Measurements from ENCODE around the gene ASAH2B.
"Not testable (repeated sequence)": the region's sequence is repeated elsewhere in the genome, so short reads cannot be mapped to it uniquely, and the experiment has no call there.

The ASAH2B gene

DNA sequence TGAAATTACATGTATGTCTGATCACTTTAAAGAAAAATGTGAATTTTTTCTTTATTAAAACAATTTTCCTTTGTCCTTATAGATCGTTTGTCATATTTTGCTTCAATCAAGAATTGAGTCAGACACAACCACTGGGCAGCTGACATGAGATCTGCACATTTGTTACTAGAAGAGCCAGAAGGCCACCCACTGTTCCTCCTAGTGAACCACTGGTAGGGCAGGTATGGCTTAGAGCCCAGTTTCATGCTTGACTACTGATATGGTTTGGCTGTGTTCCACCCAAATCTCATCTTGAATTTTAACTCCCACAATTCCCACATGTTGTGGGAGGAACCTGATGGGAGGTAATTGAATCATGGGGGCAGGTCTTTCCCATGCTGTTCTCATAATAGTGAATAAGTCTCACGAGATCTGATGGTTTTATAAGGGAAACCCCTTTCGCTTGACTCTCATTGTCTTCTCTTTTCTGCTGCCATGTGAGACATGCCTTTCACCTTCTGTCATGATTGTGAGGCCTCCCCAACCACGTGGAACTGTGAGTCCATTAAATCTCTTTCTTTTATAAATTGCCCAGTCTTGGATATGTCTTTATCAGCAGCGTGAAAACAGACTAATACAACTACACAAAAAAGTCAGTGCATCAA is 35.2 kb upstream of the ASAH2B start:
- not testable (repeated sequence) for H3K9me3 ChIP-seq (ENCODE audit: control insufficient read depth, low read length); H2AFZ ChIP-seq (ENCODE audit: low read depth, low read length); DNase-seq; H3K27ac ChIP-seq (ENCODE audit: low read length, poor library complexity, severe bottlenecking); H2AK5ac ChIP-seq (ENCODE audit: low read length, severe bottlenecking); H2BK120ac ChIP-seq (ENCODE audit: low read depth, low read length); H3K4me2 ChIP-seq (ENCODE audit: low read length, poor library complexity, severe bottlenecking); H3K18ac ChIP-seq (ENCODE audit: low read depth in 1 of 2, low read length in 2 of 2); H3K79me1 ChIP-seq (replicated peaks; ENCODE audit: low read length, poor library complexity, severe bottlenecking); H3K14ac ChIP-seq (ENCODE audit: low read length in 2 of 2); H2BK5ac ChIP-seq (ENCODE audit: low read depth, low read length, poor library complexity, severe bottlenecking); H2BK12ac ChIP-seq (ENCODE audit: low read length in 2 of 2); H3K4me1 ChIP-seq (ENCODE audit: control insufficient read depth, insufficient read depth, low read depth, low read length); H3K4me3 ChIP-seq (ENCODE audit: insufficient read depth in 1 of 2, low read depth in 1 of 2, low read length in 2 of 2); H3K9ac ChIP-seq (ENCODE audit: low read length); H3K23ac ChIP-seq (ENCODE audit: low read length in 2 of 2); H4K8ac ChIP-seq (ENCODE audit: low read length); H3K4ac ChIP-seq (ENCODE audit: low read depth in 1 of 2, low read length in 2 of 2); H2BK15ac ChIP-seq (ENCODE audit: low read depth, poor library complexity, severe bottlenecking); H4K91ac ChIP-seq (ENCODE audit: low read length); H3K27me3 ChIP-seq (ENCODE audit: control insufficient read depth in 1 of 2, insufficient read depth in 1 of 2, low read length in 2 of 2); H3K36me3 ChIP-seq (ENCODE audit: control insufficient read depth in 1 of 2, insufficient read depth in 2 of 2, low read depth in 1 of 2, low read length in 2 of 2)
- WGBS = 89% methylated on average over 2 of the region's 5 CpGs

DNA sequence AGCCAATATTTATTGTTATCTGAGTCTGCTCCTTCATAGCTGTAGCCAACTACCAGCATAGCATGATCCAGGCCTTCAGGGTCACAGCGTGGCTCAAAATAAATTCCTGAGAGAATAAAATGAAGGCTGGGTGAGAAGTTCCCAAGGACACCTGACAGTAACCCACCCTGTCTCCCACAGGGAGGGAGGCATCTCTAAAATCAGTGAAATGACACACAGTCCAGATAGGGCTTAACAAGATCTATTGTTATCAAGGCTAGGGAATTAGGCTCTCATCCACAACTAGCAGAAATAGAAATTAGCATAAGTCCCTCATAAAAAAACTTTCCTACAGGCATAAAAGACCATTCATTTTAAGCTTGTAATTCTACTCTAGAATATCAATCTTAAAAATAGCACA is 33.7 kb upstream of the ASAH2B start:
- H3K79me1 ChIP-seq (replicated peaks; ENCODE audit: low read length, poor library complexity, severe bottlenecking); H3K4ac ChIP-seq (ENCODE audit: low read depth in 1 of 2, low read length in 2 of 2); H2BK15ac ChIP-seq (ENCODE audit: low read depth, poor library complexity, severe bottlenecking); H4K8ac ChIP-seq (ENCODE audit: low read length); H3K36me3 ChIP-seq (ENCODE audit: control insufficient read depth in 1 of 2, insufficient read depth in 2 of 2, low read depth in 1 of 2, low read length in 2 of 2); H2BK5ac ChIP-seq (ENCODE audit: low read depth, low read length, poor library complexity, severe bottlenecking); H3K4me3 ChIP-seq (ENCODE audit: insufficient read depth in 1 of 2, low read depth in 1 of 2, low read length in 2 of 2); H3K18ac ChIP-seq (ENCODE audit: low read depth in 1 of 2, low read length in 2 of 2); H3K14ac ChIP-seq (ENCODE audit: low read length in 2 of 2); H2AK5ac ChIP-seq (ENCODE audit: low read length, severe bottlenecking); H3K27ac ChIP-seq (ENCODE audit: low read length, poor library complexity, severe bottlenecking); H4K91ac ChIP-seq (ENCODE audit: low read length); H3K4me2 ChIP-seq (ENCODE audit: low read length, poor library complexity, severe bottlenecking); H3K4me1 ChIP-seq (ENCODE audit: control insufficient read depth, insufficient read depth, low read depth, low read length); H3K23ac ChIP-seq (ENCODE audit: low read length in 2 of 2); H3K9ac ChIP-seq (ENCODE audit: low read length); H3K9me3 ChIP-seq (ENCODE audit: control insufficient read depth, low read length); H2AFZ ChIP-seq (ENCODE audit: low read depth, low read length); DNase-seq; H2BK12ac ChIP-seq (ENCODE audit: low read length in 2 of 2); H3K27me3 ChIP-seq (ENCODE audit: control insufficient read depth in 1 of 2, insufficient read depth in 1 of 2, low read length in 2 of 2); H2BK120ac ChIP-seq (ENCODE audit: low read depth, low read length): not testable (repeated sequence)
- WGBS = no CpG with 5 or more reads among the region's 1 CpG

- H3K9me3 ChIP-seq (ENCODE audit: control insufficient read depth, low read length); H3K4me3 ChIP-seq (ENCODE audit: insufficient read depth in 1 of 2, low read depth in 1 of 2, low read length in 2 of 2); H3K4ac ChIP-seq (ENCODE audit: low read depth in 1 of 2, low read length in 2 of 2); H2BK5ac ChIP-seq (ENCODE audit: low read depth, low read length, poor library complexity, severe bottlenecking); H2AK5ac ChIP-seq (ENCODE audit: low read length, severe bottlenecking); H3K27ac ChIP-seq (ENCODE audit: low read length, poor library complexity, severe bottlenecking); H3K23ac ChIP-seq (ENCODE audit: low read length in 2 of 2); H3K18ac ChIP-seq (ENCODE audit: low read depth in 1 of 2, low read length in 2 of 2); H3K4me1 ChIP-seq (ENCODE audit: control insufficient read depth, insufficient read depth, low read depth, low read length); H3K36me3 ChIP-seq (ENCODE audit: control insufficient read depth in 1 of 2, insufficient read depth in 2 of 2, low read depth in 1 of 2, low read length in 2 of 2); H2BK12ac ChIP-seq (ENCODE audit: low read length in 2 of 2); H2BK15ac ChIP-seq (ENCODE audit: low read depth, poor library complexity, severe bottlenecking); DNase-seq; H2AFZ ChIP-seq (ENCODE audit: low read depth, low read length); H2BK120ac ChIP-seq (ENCODE audit: low read depth, low read length); H3K4me2 ChIP-seq (ENCODE audit: low read length, poor library complexity, severe bottlenecking); H3K9ac ChIP-seq (ENCODE audit: low read length); H3K14ac ChIP-seq (ENCODE audit: low read length in 2 of 2); H4K8ac ChIP-seq (ENCODE audit: low read length); H3K27me3 ChIP-seq (ENCODE audit: control insufficient read depth in 1 of 2, insufficient read depth in 1 of 2, low read length in 2 of 2); H4K91ac ChIP-seq (ENCODE audit: low read length); H3K79me1 ChIP-seq (replicated peaks; ENCODE audit: low read length, poor library complexity, severe bottlenecking): not testable (repeated sequence)
- 100% methylated on average over 1 of the region's 13 CpGs for WGBS
These were observed 29.5 kb upstream of the ASAH2B start for GRCh38 chr10:50710241-50710640.

GRCh38 chr10:50723812-50724211 is 15.9 kb upstream of the ASAH2B start:
- not testable (repeated sequence) for H2BK120ac ChIP-seq (ENCODE audit: low read depth, low read length); H3K18ac ChIP-seq (ENCODE audit: low read depth in 1 of 2, low read length in 2 of 2); H3K27me3 ChIP-seq (ENCODE audit: control insufficient read depth in 1 of 2, insufficient read depth in 1 of 2, low read length in 2 of 2); H3K27ac ChIP-seq (ENCODE audit: low read length, poor library complexity, severe bottlenecking); DNase-seq; H2BK12ac ChIP-seq (ENCODE audit: low read length in 2 of 2); H3K9me3 ChIP-seq (ENCODE audit: control insufficient read depth, low read length); H3K79me1 ChIP-seq (replicated peaks; ENCODE audit: low read length, poor library complexity, severe bottlenecking); H3K23ac ChIP-seq (ENCODE audit: low read length in 2 of 2); H2AK5ac ChIP-seq (ENCODE audit: low read length, severe bottlenecking); H2BK15ac ChIP-seq (ENCODE audit: low read depth, poor library complexity, severe bottlenecking); H4K91ac ChIP-seq (ENCODE audit: low read length); H3K36me3 ChIP-seq (ENCODE audit: control insufficient read depth in 1 of 2, insufficient read depth in 2 of 2, low read depth in 1 of 2, low read length in 2 of 2); H3K4me1 ChIP-seq (ENCODE audit: control insufficient read depth, insufficient read depth, low read depth, low read length); H3K4ac ChIP-seq (ENCODE audit: low read depth in 1 of 2, low read length in 2 of 2); H4K8ac ChIP-seq (ENCODE audit: low read length); H3K9ac ChIP-seq (ENCODE audit: low read length); H2AFZ ChIP-seq (ENCODE audit: low read depth, low read length); H3K4me2 ChIP-seq (ENCODE audit: low read length, poor library complexity, severe bottlenecking); H3K14ac ChIP-seq (ENCODE audit: low read length in 2 of 2); H2BK5ac ChIP-seq (ENCODE audit: low read depth, low read length, poor library complexity, severe bottlenecking); H3K4me3 ChIP-seq (ENCODE audit: insufficient read depth in 1 of 2, low read depth in 1 of 2, low read length in 2 of 2)
- 75% methylated on average over 4 of the region's 5 CpGs for WGBS
